ENCODE measurements around the gene GOT2.

DNA sequence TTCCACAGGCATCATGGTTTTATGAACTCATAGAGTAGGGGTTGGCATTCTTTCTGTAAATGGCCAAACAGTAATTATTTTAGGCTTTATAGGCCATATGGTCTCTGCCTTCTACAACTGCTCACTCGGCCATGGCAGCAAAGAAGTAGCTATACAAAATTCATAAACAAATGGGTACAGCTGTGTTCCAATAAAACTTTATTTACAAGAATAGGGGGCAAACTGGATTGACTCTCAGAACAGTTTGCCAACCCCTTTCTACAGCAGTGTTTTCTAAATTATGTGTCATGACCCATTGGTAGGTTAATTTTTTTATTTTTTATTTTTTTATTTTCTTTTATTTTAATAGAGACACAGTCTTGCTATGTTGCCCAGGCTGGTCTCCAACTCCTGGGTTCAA lies 20.4 kb downstream of the GOT2 start:
- TF ChIP-seq, protein P1, sequence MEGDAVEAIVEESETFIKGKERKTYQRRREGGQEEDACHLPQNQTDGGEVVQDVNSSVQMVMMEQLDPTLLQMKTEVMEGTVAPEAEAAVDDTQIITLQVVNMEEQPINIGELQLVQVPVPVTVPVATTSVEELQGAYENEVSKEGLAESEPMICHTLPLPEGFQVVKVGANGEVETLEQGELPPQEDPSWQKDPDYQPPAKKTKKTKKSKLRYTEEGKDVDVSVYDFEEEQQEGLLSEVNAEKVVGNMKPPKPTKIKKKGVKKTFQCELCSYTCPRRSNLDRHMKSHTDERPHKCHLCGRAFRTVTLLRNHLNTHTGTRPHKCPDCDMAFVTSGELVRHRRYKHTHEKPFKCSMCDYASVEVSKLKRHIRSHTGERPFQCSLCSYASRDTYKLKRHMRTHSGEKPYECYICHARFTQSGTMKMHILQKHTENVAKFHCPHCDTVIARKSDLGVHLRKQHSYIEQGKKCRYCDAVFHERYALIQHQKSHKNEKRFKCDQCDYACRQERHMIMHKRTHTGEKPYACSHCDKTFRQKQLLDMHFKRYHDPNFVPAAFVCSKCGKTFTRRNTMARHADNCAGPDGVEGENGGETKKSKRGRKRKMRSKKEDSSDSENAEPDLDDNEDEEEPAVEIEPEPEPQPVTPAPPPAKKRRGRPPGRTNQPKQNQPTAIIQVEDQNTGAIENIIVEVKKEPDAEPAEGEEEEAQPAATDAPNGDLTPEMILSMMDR (IDR thresholded peaks at IDR 0.05): no peak
- no peak for TF ChIP-seq EZH2 (IDR thresholded peaks at IDR 0.05; ENCODE audit: borderline replicate concordance, insufficient read depth, low read depth, low read length, poor library complexity, severe bottlenecking)
